GM21381 (cell line): ENCODE measurements around the gene APOL6.
"Not testable (repeated sequence)": the region's sequence is repeated elsewhere in the genome, so short reads cannot be mapped to it uniquely, and the experiment has no call there.

ENCODE experiments used
- ATAC-seq: cut with Tn5 transposase; IDR thresholded peaks from one replicate; pipeline ENCODE4 v1.9.1; 2021; ENCODE audit warnings: mild to moderate bottlenecking, moderate library complexity; ENCODE audit not compliant: unreplicated experiment

Gene APOL6

GRCh38 chr22:35617137-35617755 lies 31.0 kb upstream of the APOL6 start, which contains the start of gene MB:
TSS of gene MB (minus strand) at chr22:35617329. CDS start at chr22:35617257, 72 bp downstream.
- no peak for ATAC-seq

- ATAC-seq = no peak
Measured at GRCh38 chr22:35618427-35619223, 29.6 kb upstream of the APOL6 start.

GRCh38 chr22:35619336-35620094 lies 28.7 kb upstream of the APOL6 start:
- no peak for ATAC-seq

- ATAC-seq = no peak
Measured at GRCh38 chr22:35620624-35621251, 27.5 kb upstream of the APOL6 start.

GRCh38 chr22:35621451-35621850 lies 26.8 kb upstream of the APOL6 start:
- no peak for ATAC-seq

GRCh38 chr22:35622191-35622913 lies 25.9 kb upstream of the APOL6 start:
- ATAC-seq = no peak

- ATAC-seq = not testable (repeated sequence)
Measured at GRCh38 chr22:35623885-35624284, 24.4 kb upstream of the APOL6 start.

- no peak for ATAC-seq
Measured at GRCh38 chr22:35624547-35624946, 23.7 kb upstream of the APOL6 start.

- ATAC-seq = no peak
Measured at GRCh38 chr22:35625763-35626432, 22.3 kb upstream of the APOL6 start.

- no peak for ATAC-seq
Measured at GRCh38 chr22:35627267-35628041, 20.8 kb upstream of the APOL6 start.

GRCh38 chr22:35628732-35629131 lies 19.5 kb upstream of the APOL6 start:
- ATAC-seq = no peak

- ATAC-seq = no peak
Measured at GRCh38 chr22:35629406-35630216, 18.6 kb upstream of the APOL6 start.

GRCh38 chr22:35630387-35630793 lies 17.9 kb upstream of the APOL6 start:
- no peak for ATAC-seq

GRCh38 chr22:35630891-35631290 lies 17.4 kb upstream of the APOL6 start:
- no peak for ATAC-seq

GRCh38 chr22:35631597-35631996 lies 16.6 kb upstream of the APOL6 start:
- ATAC-seq = no peak

GRCh38 chr22:35632935-35633334 lies 15.3 kb upstream of the APOL6 start:
- ATAC-seq = no peak

GRCh38 chr22:35633520-35633919 lies 14.7 kb upstream of the APOL6 start:
- no peak for ATAC-seq

- no peak for ATAC-seq
Measured at GRCh38 chr22:35634015-35634414, 14.2 kb upstream of the APOL6 start.
